Caco-2 (cell line): Measurements from ENCODE around the gene SLC9C2. TPM values are rescaled to one million over a fixed set of nuclear protein-coding genes. Genes with fewer than 3 reads are reported as not detected.

Experiments used
- BruUV-seq: library from RNA; stranded (reverse); fragments of 400-500 nt; replicated peaks from 2 replicates; lab custom pipeline; 2021; lab: Mats Ljungman, UMichigan
- CTCF ChIA-PET: fragments of 300-600 bp; sonication (Branson Sonifier 250); formaldehyde crosslinking; loops from one replicate; lab custom pipeline; 2022; ENCODE audit warnings: antibody characterized with exemption; lab: Charles Lee
- POLR2A ChIA-PET: fragments of 300-600 bp; sonication (Branson Sonifier 250); formaldehyde crosslinking; loops from one replicate; lab custom pipeline; 2022; ENCODE audit warnings: antibody characterized with exemption; lab: Charles Lee
- DNase-seq, 2 experiments: peaks; one replicate each; pipeline versions ENCODE4 v3.0.0 to v3.0.0-alpha.2; 2020 to 2022
- H3K27me3 ChIP-seq: replicated peaks from 2 replicates; pipeline ENCODE4 v1.6.0; 2011; ENCODE audit warnings: low read length; ENCODE audit not compliant: control insufficient read depth, insufficient read depth
- H3K36me3 ChIP-seq: 2 replicates; pipeline ENCODE4 v1.5.1; 2011; ENCODE audit warnings: low read length; ENCODE audit not compliant: control insufficient read depth, insufficient read depth
- H3K4me1 ChIP-seq: fragments of 250-450 bp; sonication (Bioruptor Pico); 2 replicates; pipeline ENCODE4 v1.5.1; 2020; ENCODE audit warnings: mild to moderate bottlenecking
- H3K4me3 ChIP-seq: 2 replicates; pipeline ENCODE4 v1.5.1; 2011; ENCODE audit warnings: low read depth, mild to moderate bottlenecking, control low read depth, low read length
- H3K9me3 ChIP-seq: fragments of 250-450 bp; sonication (Bioruptor Pico); 2 replicates; pipeline ENCODE4 v1.5.1; 2020; ENCODE audit warnings: mild to moderate bottlenecking, moderate library complexity
- H3K27ac Mint-ChIP-seq: one replicate; pipeline ENCODE4 v1.8.0; 2022; ENCODE audit warnings: mixed read lengths; ENCODE audit not compliant: unreplicated experiment
- H3K27me3 Mint-ChIP-seq: one replicate; pipeline ENCODE4 v1.8.0; 2022; ENCODE audit warnings: mixed read lengths; ENCODE audit not compliant: insufficient read depth, unreplicated experiment
- H3K36me3 Mint-ChIP-seq: one replicate; pipeline ENCODE4 v1.8.0; 2022; ENCODE audit warnings: mild to moderate bottlenecking, mixed read lengths; ENCODE audit not compliant: insufficient read depth, unreplicated experiment
- H3K4me1 Mint-ChIP-seq: one replicate; pipeline ENCODE4 v1.8.0; 2022; ENCODE audit warnings: low read depth, mixed read lengths; ENCODE audit not compliant: unreplicated experiment
- H3K4me3 Mint-ChIP-seq: one replicate; pipeline ENCODE4 v1.8.0; 2022; ENCODE audit warnings: mild to moderate bottlenecking, moderate library complexity, mixed read lengths; ENCODE audit not compliant: unreplicated experiment
- H3K9me3 Mint-ChIP-seq: one replicate; pipeline ENCODE4 v1.8.0; 2022; ENCODE audit warnings: mixed read lengths; ENCODE audit not compliant: unreplicated experiment
- intact Hi-C: fragments of 100-400 bp; cut with micrococcal nuclease; formaldehyde crosslinking; loops from one replicate; pipeline ENCODE4 v1.10.0; 2022; ENCODE audit not compliant: unreplicated experiment
- total RNA-seq: library from RNA; stranded (reverse); gene quantifications from 2 replicates; pipeline ENCODE4 v1.2.3, GENCODE V29; 2022
- TF ChIP-seq, protein P1 (sequence below), 2 experiments: fragments of 200-600 bp in 1 of 2; IDR thresholded peaks; 1 replicate in 1 of 2; 2 replicates in 1 of 2; pipeline versions ENCODE4 v1.5.1 to v1.8.0; 2011 to 2022; ENCODE audit warnings: antibody characterized with exemption in 1 of 2, control low read depth in 1 of 2, inconsistent platforms in 1 of 2, low read depth in 1 of 2, low read length in 1 of 2, mild to moderate bottlenecking in 1 of 2, moderate library complexity in 1 of 2; ENCODE audit not compliant: insufficient read depth in 1 of 2, severe bottlenecking in 1 of 2, unreplicated experiment in 1 of 2

SLC9C2 gene
- total RNA-seq, 1 experiment from 2014 or later: not detected

DNA sequence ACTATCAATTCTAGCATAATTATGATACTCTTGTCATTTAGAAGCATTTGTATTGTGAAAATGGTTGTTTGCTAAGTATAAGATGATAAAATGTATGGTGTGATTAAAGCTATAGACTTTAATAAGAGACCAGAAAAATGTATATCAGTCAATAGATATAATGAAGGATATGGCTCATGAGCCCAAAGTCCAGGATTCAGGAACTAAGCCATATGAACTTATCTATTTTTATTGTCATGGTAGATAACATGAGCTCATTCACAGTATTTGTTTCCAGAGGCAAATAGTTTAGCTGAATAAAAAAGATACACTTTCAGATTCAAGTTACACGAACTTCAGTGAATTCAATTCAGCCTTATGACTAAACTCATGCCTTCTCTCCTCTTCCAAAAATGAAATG, 93.1 kb downstream of the SLC9C2 start:
- H3K27ac Mint-ChIP-seq: no peak overlapping the region
- H3K9me3 ChIP-seq: no peaks in the 10 kb centered on the region
- intact Hi-C loops: no loop called here
- TF ChIP-seq, protein P1, sequence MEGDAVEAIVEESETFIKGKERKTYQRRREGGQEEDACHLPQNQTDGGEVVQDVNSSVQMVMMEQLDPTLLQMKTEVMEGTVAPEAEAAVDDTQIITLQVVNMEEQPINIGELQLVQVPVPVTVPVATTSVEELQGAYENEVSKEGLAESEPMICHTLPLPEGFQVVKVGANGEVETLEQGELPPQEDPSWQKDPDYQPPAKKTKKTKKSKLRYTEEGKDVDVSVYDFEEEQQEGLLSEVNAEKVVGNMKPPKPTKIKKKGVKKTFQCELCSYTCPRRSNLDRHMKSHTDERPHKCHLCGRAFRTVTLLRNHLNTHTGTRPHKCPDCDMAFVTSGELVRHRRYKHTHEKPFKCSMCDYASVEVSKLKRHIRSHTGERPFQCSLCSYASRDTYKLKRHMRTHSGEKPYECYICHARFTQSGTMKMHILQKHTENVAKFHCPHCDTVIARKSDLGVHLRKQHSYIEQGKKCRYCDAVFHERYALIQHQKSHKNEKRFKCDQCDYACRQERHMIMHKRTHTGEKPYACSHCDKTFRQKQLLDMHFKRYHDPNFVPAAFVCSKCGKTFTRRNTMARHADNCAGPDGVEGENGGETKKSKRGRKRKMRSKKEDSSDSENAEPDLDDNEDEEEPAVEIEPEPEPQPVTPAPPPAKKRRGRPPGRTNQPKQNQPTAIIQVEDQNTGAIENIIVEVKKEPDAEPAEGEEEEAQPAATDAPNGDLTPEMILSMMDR (IDR thresholded peaks at IDR 0.05; ENCODE audit: insufficient read depth in 1 of 2, low read depth in 1 of 2, low read length in 1 of 2, severe bottlenecking in 1 of 2, unreplicated experiment in 1 of 2): no peak
- ChIA-PET CTCF (no interaction called here), POLR2A (no interaction called here)
- no peak overlapping the region for H3K4me3 Mint-ChIP-seq
- DNase-seq: no peak
- H3K27me3 Mint-ChIP-seq: peaks cover 4% of the 10 kb centered on the region
- BruUV-seq: no TSS peak
- no peak overlapping the region for H3K4me3 ChIP-seq
- no peaks in the 10 kb centered on the region for H3K27me3 ChIP-seq
- no peaks in the 10 kb centered on the region for H3K36me3 ChIP-seq
- peaks cover 22% of the 10 kb centered on the region; the same call in 1 of the 2 replicates for H3K4me1 ChIP-seq
- H3K4me1 Mint-ChIP-seq: peaks cover 16% of the 10 kb centered on the region
- no peaks in the 10 kb centered on the region for H3K36me3 Mint-ChIP-seq
- peaks cover 16% of the 10 kb centered on the region for H3K9me3 Mint-ChIP-seq

DNA sequence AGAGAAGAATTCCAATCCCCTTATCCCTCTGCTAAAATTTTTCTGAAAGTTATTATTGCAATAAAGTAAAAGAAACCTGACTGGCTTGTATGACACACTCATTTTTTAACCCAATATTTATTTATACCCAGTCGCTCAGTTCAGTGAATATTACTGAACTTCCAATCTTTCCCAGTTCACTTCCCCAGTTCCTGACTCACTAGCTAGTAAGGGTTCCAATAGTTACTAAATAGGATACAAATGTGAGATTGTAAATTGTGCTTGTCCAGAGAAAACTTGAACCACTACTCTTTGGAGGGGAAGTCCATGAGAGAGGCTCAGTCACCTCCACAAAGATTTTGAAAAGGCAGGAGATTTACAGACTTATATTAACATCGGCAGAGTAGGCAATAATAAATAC, 94.3 kb downstream of the SLC9C2 start:
- Mint-ChIP-seq H3K4me1 (peaks cover 16% of the 10 kb centered on the region), H3K9me3 (peaks cover 5% of the 10 kb centered on the region), H3K27ac (no peak overlapping the region), H3K4me3 (no peak overlapping the region), H3K27me3 (peaks cover 2% of the 10 kb centered on the region), H3K36me3 (no peaks in the 10 kb centered on the region)
- no peaks in the 10 kb centered on the region for H3K9me3 ChIP-seq
- POLR2A ChIA-PET: no interaction called here
- DNase-seq: no peak
- intact Hi-C loops: no loop called here
- TF ChIP-seq, protein P1 (IDR thresholded peaks at IDR 0.05; ENCODE audit: insufficient read depth in 1 of 2, low read depth in 1 of 2, low read length in 1 of 2, severe bottlenecking in 1 of 2, unreplicated experiment in 1 of 2): no peak
- H3K36me3 ChIP-seq: no peaks in the 10 kb centered on the region
- no TSS peak for BruUV-seq
- no peak overlapping the region for H3K4me3 ChIP-seq
- peaks cover 22% of the 10 kb centered on the region; the same call in 1 of the 2 replicates for H3K4me1 ChIP-seq
- CTCF ChIA-PET: no interaction called here
- no peaks in the 10 kb centered on the region; the same call in 1 of the 2 replicates for H3K27me3 ChIP-seq

DNA sequence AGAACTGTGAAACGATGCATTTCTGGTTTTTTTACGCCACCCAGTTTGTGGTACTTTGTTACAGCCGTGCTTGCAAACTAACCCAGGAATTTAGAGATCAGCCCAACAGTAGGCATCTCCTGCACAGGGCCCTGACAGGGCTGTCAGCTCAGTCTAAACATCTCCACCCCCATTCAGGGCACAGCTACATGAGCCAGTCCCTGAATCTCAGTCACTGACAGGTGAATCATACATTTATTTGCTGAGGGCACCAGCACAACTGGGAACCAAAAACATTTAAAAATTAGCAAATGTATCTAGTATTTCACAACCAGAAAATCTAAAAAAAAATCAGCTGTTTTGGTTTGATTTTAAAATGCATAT, 95.0 kb downstream of the SLC9C2 start:
- H3K4me1 Mint-ChIP-seq: peaks cover 16% of the 10 kb centered on the region
- Histone ChIP-seq H3K27me3 (no peaks in the 10 kb centered on the region; the same call in 1 of the 2 replicates), H3K36me3 (no peaks in the 10 kb centered on the region), H3K4me3 (no peak overlapping the region), H3K9me3 (no peaks in the 10 kb centered on the region), H3K4me1 (peaks cover 22% of the 10 kb centered on the region; the same call in 1 of the 2 replicates)
- H3K4me3 Mint-ChIP-seq: no peak overlapping the region
- no peak for DNase-seq
- H3K27me3 Mint-ChIP-seq: no peaks in the 10 kb centered on the region
- BruUV-seq: no TSS peak
- H3K9me3 Mint-ChIP-seq: no peaks in the 10 kb centered on the region
- peak overlapping the region; percentile 83 for H3K27ac Mint-ChIP-seq
- intact Hi-C loops: loop anchor here (1.0 kb wide), 1 partner anchor 19 kb away; no protein-coding TSS in a partner anchor
- TF ChIP-seq, protein P1 (IDR thresholded peaks at IDR 0.05; ENCODE audit: insufficient read depth in 1 of 2, low read depth in 1 of 2, low read length in 1 of 2, severe bottlenecking in 1 of 2, unreplicated experiment in 1 of 2): no peak
- H3K36me3 Mint-ChIP-seq: no peaks in the 10 kb centered on the region
- POLR2A ChIA-PET: no interaction called here
- CTCF ChIA-PET: no interaction called here
